Right lobe of liver (tissue), 4 donors: Measurements from ENCODE around the gene UBE2G2.

Experiments used
- CTCF ChIP-seq, 4 donors: fragments of 200-600 bp in 3 of 4; fragments of 450-650 bp in 1 of 4; IDR thresholded peaks; one replicate each; pipeline versions ENCODE4 v1.5.1 to v1.8.0; 2016 to 2022; ENCODE audit warnings: antibody characterized with exemption in 4 of 4, mild to moderate bottlenecking in 2 of 4
- POLR2A ChIP-seq: fragments of 450-650 bp; IDR thresholded peaks from one replicate; pipeline ENCODE4 v1.6.1; 2017; ENCODE audit warnings: antibody characterized with exemption, mild to moderate bottlenecking
- donor health status: DM: no; HTN: no; CAD: no.
- donor health status: DM: no; HTN: no; CAD: no.
- donor health status: DM: no; HTN: yes; CAD: no.

- TF ChIP-seq CTCF (IDR thresholded peaks at IDR 0.05), result no peak
- no peak for TF ChIP-seq POLR2A
Observed at GRCh38 chr21:44774972-44775371, 26.6 kb downstream of the UBE2G2 start.
